ENCODE data around the gene PPP4R3A. TPM values are rescaled to one million over a fixed set of nuclear protein-coding genes. Genes with fewer than 3 reads are reported as not detected.

The PPP4R3A gene
- total RNA-seq, 1 donor from 2014 or later, result 98.9 TPM

- H3K27ac Mint-ChIP-seq, result no peak overlapping the region
- no peak overlapping the region for H3K4me2 ChIP-seq
- H3K36me3 ChIP-seq, result peaks cover 39% of the 10 kb centered on the region
- no peaks in the 10 kb centered on the region for H3K9me3 ChIP-seq (ENCODE audit: low read depth)
- H3K4me1 ChIP-seq, result no peaks in the 10 kb centered on the region
- TF ChIP-seq CTCF (IDR thresholded peaks at IDR 0.05) (no peak), EZH2 (IDR thresholded peaks at IDR 0.05) (no peak), EZH2phosphoT487 (IDR thresholded peaks at IDR 0.05) (no peak)
- H3K9me3 Mint-ChIP-seq, result no peaks in the 10 kb centered on the region
- no peak overlapping the region for H3K27ac ChIP-seq
- no peaks in the 10 kb centered on the region for H3K27me3 Mint-ChIP-seq (ENCODE audit: insufficient read depth, low read depth)
- no peak overlapping the region for H3K9ac ChIP-seq
- H3K4me3 Mint-ChIP-seq, result no peak overlapping the region
- H3K79me2 ChIP-seq (ENCODE audit: low read depth), result peaks cover 96% of the 10 kb centered on the region
- no peak for DNase-seq (ENCODE audit: low spot score)
- no peaks in the 10 kb centered on the region for H3K27me3 ChIP-seq
- H3K36me3 Mint-ChIP-seq, result peaks cover 42% of the 10 kb centered on the region
- no peak overlapping the region for H3K4me3 ChIP-seq
- H3F3A ChIP-seq (ENCODE audit: low read depth), result peaks cover 6% of the 10 kb centered on the region
- peaks cover 79% of the 10 kb centered on the region for H4K20me1 ChIP-seq (ENCODE audit: low read depth)
- H3K4me1 Mint-ChIP-seq, result no peaks in the 10 kb centered on the region
- H2AFZ ChIP-seq (replicated peaks), result no peak overlapping the region
Measured at GRCh38 chr14:91482263-91483013, 27.7 kb downstream of the PPP4R3A start.

GRCh38 chr14:91477388-91477787 is 32.7 kb downstream of the PPP4R3A start:
- H3K9me3 Mint-ChIP-seq, result no peaks in the 10 kb centered on the region
- H3K4me3 Mint-ChIP-seq, result no peak overlapping the region
- no peak overlapping the region for H3K9ac ChIP-seq
- H3K4me1 ChIP-seq, result no peaks in the 10 kb centered on the region
- no peaks in the 10 kb centered on the region for H3K27me3 ChIP-seq
- peaks cover 60% of the 10 kb centered on the region for H3K36me3 ChIP-seq
- no peaks in the 10 kb centered on the region for H3F3A ChIP-seq (ENCODE audit: low read depth)
- no peak overlapping the region for H3K27ac ChIP-seq
- no peak overlapping the region for H3K4me3 ChIP-seq
- no peak overlapping the region for H3K27ac Mint-ChIP-seq
- H3K27me3 Mint-ChIP-seq (ENCODE audit: insufficient read depth, low read depth), result no peaks in the 10 kb centered on the region
- H3K9me3 ChIP-seq (ENCODE audit: low read depth), result no peaks in the 10 kb centered on the region
- H4K20me1 ChIP-seq (ENCODE audit: low read depth), result peaks cover 40% of the 10 kb centered on the region
- DNase-seq (ENCODE audit: low spot score), result no peak
- H3K4me1 Mint-ChIP-seq, result no peaks in the 10 kb centered on the region
- H3K79me2 ChIP-seq (ENCODE audit: low read depth), result peaks cover 72% of the 10 kb centered on the region
- no peak overlapping the region for H3K4me2 ChIP-seq
- H2AFZ ChIP-seq (replicated peaks), result no peak overlapping the region
- no peak for TF ChIP-seq CTCF (IDR thresholded peaks at IDR 0.05)
- no peak for TF ChIP-seq EZH2 (IDR thresholded peaks at IDR 0.05)
- no peak for TF ChIP-seq EZH2phosphoT487 (IDR thresholded peaks at IDR 0.05)
- peaks cover 40% of the 10 kb centered on the region for H3K36me3 Mint-ChIP-seq

GRCh38 chr14:91473046-91473445 is 37.1 kb downstream of the PPP4R3A start:
- Histone ChIP-seq H3K4me1 (no peaks in the 10 kb centered on the region), H3K4me3 (no peak overlapping the region), H3K4me2 (no peak overlapping the region), H3K27ac (no peak overlapping the region), H3K9me3 (ENCODE audit: low read depth) (no peaks in the 10 kb centered on the region), H3K27me3 (no peaks in the 10 kb centered on the region), H2AFZ (replicated peaks) (no peak overlapping the region), H3K79me2 (ENCODE audit: low read depth) (peaks cover 38% of the 10 kb centered on the region), H3K36me3 (peaks cover 52% of the 10 kb centered on the region), H4K20me1 (ENCODE audit: low read depth) (peaks cover 6% of the 10 kb centered on the region), H3K9ac (no peak overlapping the region), H3F3A (ENCODE audit: low read depth) (peaks cover 7% of the 10 kb centered on the region)
- no peaks in the 10 kb centered on the region for H3K27me3 Mint-ChIP-seq (ENCODE audit: insufficient read depth, low read depth)
- H3K4me3 Mint-ChIP-seq, result no peak overlapping the region
- no peaks in the 10 kb centered on the region for H3K9me3 Mint-ChIP-seq
- no peak for TF ChIP-seq CTCF (IDR thresholded peaks at IDR 0.05)
- TF ChIP-seq EZH2phosphoT487 (IDR thresholded peaks at IDR 0.05), result no peak
- no peak for TF ChIP-seq EZH2 (IDR thresholded peaks at IDR 0.05)
- H3K27ac Mint-ChIP-seq, result no peak overlapping the region
- H3K36me3 Mint-ChIP-seq, result peaks cover 50% of the 10 kb centered on the region
- H3K4me1 Mint-ChIP-seq, result no peaks in the 10 kb centered on the region
- no peak for DNase-seq (ENCODE audit: low spot score)

All from neural progenitor cell (in vitro differentiated cells).